Measurements from ENCODE around the gene HP. TPM values are rescaled to one million over a fixed set of nuclear protein-coding genes. Genes with fewer than 3 reads are reported as not detected.

HP gene
- total and polyA plus RNA-seq, 10 of the 15 experiments (the other 5 are each of a cell fraction or from before 2014, with no cell fraction given), result 10.8 TPM; not detected in 9

DNA sequence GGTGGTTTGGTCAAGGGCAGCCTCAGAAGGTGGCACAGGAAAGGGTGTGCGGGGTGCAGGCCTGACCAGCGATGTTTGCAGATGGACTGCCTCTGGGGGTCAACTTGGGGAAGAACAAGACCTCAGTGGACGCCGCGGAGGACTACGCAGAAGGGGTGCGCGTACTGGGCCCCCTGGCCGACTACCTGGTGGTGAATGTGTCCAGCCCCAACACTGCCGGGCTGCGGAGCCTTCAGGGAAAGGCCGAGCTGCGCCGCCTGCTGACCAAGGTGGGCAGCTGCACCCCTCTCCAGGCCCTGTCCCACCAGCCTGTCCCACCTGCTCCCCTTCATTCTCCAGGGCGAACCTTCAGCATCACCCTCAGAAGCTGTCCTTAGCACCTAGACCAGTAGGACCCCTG is 33.3 kb upstream of the HP start:
- CTCF ChIA-PET, result no interaction called here
- Histone ChIP-seq H3K79me2 (ENCODE audit: control insufficient read depth, insufficient read depth, low read length) (no peaks in the 10 kb centered on the region), H3K4me2 (ENCODE audit: control insufficient read depth, insufficient read depth) (no peak overlapping the region), H3K9me3 (replicated peaks; ENCODE audit: control insufficient read depth, insufficient read depth, low read length) (no peaks in the 10 kb centered on the region), H4K20me1 (ENCODE audit: control insufficient read depth, insufficient read depth) (no peaks in the 10 kb centered on the region), H3K27ac (ENCODE audit: control insufficient read depth, insufficient read depth) (no peak overlapping the region), H3K27me3 (replicated peaks in 1 of 2; ENCODE audit: control insufficient read depth in 2 of 2, insufficient read depth in 2 of 2, low read length in 1 of 2) (no peaks in the 10 kb centered on the region), H3K4me1 (ENCODE audit: control insufficient read depth, insufficient read depth, low read length) (no peaks in the 10 kb centered on the region), H3K36me3 (ENCODE audit: control insufficient read depth in 2 of 2, insufficient read depth in 2 of 2, low read length in 1 of 2) (peaks cover 5 to 15% of the 10 kb centered on the region in 2 experiments), H3K9ac (ENCODE audit: control insufficient read depth, insufficient read depth, low read length) (no peak overlapping the region), H3K4me3 (no peak overlapping the region), H2AFZ (ENCODE audit: control insufficient read depth, low read depth, low read length) (no peak overlapping the region)
- POLR2A ChIA-PET, result no interaction called here
- SMC1A ChIA-PET (ENCODE audit: uncharacterized antibody, unreplicated experiment), result no interaction called here
- ATAC-seq (no peak), DNase-seq (ENCODE audit: low read depth, low spot score) (no peak), FAIRE-seq (no peak)
- RAD21 ChIA-PET (ENCODE audit: unreplicated experiment), result no interaction called here
- 93% methylated on average over 15 of the region's 15 CpGs for WGBS (ENCODE audit: insufficient coverage, insufficient replicate concordance, low lambda C conversion rate, missing lambda C conversion rate)
- intact Hi-C loops (cut with micrococcal nuclease; ENCODE audit: unreplicated experiment), result no loop called here
- in situ Hi-C loops (cut with MboI), result no loop called here
- TF ChIP-seq MTA3 (IDR thresholded peaks at IDR 0.05; ENCODE audit: borderline replicate concordance, low read length) (no peak), HDGF (IDR thresholded peaks at IDR 0.05) (no peak), SRF (IDR thresholded peaks at IDR 0.05; ENCODE audit: low read depth in 2 of 2, low read length in 2 of 2) (no peak), FOXM1 (IDR thresholded peaks at IDR 0.05; ENCODE audit: low read depth, low read length) (no peak), SP1 (IDR thresholded peaks at IDR 0.05; ENCODE audit: low read depth, low read length) (no peak)
- TF ChIP-seq, protein P1, sequence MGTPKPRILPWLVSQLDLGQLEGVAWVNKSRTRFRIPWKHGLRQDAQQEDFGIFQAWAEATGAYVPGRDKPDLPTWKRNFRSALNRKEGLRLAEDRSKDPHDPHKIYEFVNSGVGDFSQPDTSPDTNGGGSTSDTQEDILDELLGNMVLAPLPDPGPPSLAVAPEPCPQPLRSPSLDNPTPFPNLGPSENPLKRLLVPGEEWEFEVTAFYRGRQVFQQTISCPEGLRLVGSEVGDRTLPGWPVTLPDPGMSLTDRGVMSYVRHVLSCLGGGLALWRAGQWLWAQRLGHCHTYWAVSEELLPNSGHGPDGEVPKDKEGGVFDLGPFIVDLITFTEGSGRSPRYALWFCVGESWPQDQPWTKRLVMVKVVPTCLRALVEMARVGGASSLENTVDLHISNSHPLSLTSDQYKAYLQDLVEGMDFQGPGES (IDR thresholded peaks at IDR 0.05), result no peak
- no TSS peak for BruUV-seq (replicated peaks)

DNA sequence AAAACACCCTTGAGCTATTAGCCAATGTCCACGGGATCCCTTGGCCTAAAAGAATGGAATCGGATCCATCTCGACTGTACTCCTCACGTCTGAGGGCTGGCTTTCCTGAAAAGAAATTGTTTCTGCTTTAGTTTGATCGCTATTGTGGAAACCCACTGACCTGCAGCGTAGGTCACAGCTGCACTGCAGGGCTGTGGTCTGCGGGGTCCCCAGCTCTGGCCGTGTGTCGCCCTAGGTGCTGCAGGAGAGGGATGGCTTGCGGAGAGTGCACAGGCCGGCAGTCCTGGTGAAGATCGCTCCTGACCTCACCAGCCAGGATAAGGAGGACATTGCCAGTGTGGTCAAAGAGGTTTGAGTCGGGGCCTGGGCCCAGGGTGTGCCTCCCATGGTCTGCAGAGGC is 32.2 kb upstream of the HP start:
- no peak for FAIRE-seq
- intact Hi-C loops (cut with micrococcal nuclease; ENCODE audit: unreplicated experiment), result no loop called here
- TF ChIP-seq HDAC6 (IDR thresholded peaks at IDR 0.05; ENCODE audit: unreplicated experiment) (no peak), ZZZ3 (IDR thresholded peaks at IDR 0.05; ENCODE audit: control insufficient read depth, insufficient read length, low read depth) (no peak), STAT3 (IDR thresholded peaks at IDR 0.05; ENCODE audit: low read depth, low read length) (no peak), TCF3 (IDR thresholded peaks at IDR 0.05; ENCODE audit: borderline replicate concordance, insufficient read depth, low read depth, low read length) (no peak), RELA (IDR thresholded peaks at IDR 0.05; ENCODE audit: borderline replicate concordance, partially characterized antibody) (no peak), SREBF2 (IDR thresholded peaks at IDR 0.05; ENCODE audit: low read length) (no peak), NR2F1 (conservative IDR thresholded peaks at IDR 0.05) (no peak)
- TF ChIP-seq, protein P2, sequence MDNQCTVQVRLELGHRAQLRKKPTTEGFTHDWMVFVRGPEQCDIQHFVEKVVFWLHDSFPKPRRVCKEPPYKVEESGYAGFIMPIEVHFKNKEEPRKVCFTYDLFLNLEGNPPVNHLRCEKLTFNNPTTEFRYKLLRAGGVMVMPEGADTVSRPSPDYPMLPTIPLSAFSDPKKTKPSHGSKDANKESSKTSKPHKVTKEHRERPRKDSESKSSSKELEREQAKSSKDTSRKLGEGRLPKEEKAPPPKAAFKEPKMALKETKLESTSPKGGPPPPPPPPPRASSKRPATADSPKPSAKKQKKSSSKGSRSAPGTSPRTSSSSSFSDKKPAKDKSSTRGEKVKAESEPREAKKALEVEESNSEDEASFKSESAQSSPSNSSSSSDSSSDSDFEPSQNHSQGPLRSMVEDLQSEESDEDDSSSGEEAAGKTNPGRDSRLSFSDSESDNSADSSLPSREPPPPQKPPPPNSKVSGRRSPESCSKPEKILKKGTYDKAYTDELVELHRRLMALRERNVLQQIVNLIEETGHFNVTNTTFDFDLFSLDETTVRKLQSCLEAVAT (IDR thresholded peaks at IDR 0.05), result no peak
- TF ChIP-seq, protein P3, sequence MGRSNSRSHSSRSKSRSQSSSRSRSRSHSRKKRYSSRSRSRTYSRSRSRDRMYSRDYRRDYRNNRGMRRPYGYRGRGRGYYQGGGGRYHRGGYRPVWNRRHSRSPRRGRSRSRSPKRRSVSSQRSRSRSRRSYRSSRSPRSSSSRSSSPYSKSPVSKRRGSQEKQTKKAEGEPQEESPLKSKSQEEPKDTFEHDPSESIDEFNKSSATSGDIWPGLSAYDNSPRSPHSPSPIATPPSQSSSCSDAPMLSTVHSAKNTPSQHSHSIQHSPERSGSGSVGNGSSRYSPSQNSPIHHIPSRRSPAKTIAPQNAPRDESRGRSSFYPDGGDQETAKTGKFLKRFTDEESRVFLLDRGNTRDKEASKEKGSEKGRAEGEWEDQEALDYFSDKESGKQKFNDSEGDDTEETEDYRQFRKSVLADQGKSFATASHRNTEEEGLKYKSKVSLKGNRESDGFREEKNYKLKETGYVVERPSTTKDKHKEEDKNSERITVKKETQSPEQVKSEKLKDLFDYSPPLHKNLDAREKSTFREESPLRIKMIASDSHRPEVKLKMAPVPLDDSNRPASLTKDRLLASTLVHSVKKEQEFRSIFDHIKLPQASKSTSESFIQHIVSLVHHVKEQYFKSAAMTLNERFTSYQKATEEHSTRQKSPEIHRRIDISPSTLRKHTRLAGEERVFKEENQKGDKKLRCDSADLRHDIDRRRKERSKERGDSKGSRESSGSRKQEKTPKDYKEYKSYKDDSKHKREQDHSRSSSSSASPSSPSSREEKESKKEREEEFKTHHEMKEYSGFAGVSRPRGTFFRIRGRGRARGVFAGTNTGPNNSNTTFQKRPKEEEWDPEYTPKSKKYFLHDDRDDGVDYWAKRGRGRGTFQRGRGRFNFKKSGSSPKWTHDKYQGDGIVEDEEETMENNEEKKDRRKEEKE (IDR thresholded peaks at IDR 0.05), result no peak

More for the DNA sequence above, 32.2 kb upstream of the HP start:
- Histone ChIP-seq H2AFZ (ENCODE audit: control insufficient read depth, low read depth, low read length) (no peak overlapping the region), H3K4me2 (ENCODE audit: control insufficient read depth, insufficient read depth) (no peak overlapping the region), H3K27ac (ENCODE audit: control insufficient read depth, insufficient read depth) (no peak overlapping the region), H3K9me3 (replicated peaks; ENCODE audit: control insufficient read depth, insufficient read depth, low read length) (no peaks in the 10 kb centered on the region), H3K4me1 (ENCODE audit: control insufficient read depth, insufficient read depth, low read length) (no peaks in the 10 kb centered on the region), H4K20me1 (ENCODE audit: control insufficient read depth, insufficient read depth) (no peaks in the 10 kb centered on the region), H3K36me3 (ENCODE audit: control insufficient read depth in 2 of 2, insufficient read depth in 2 of 2, low read length in 1 of 2) (peaks cover 5 to 14% of the 10 kb centered on the region in 2 experiments), H3K4me3 (no peak overlapping the region), H3K79me2 (ENCODE audit: control insufficient read depth, insufficient read depth, low read length) (no peaks in the 10 kb centered on the region), H3K9ac (ENCODE audit: control insufficient read depth, insufficient read depth, low read length) (no peak overlapping the region), H3K27me3 (replicated peaks in 1 of 2; ENCODE audit: control insufficient read depth in 2 of 2, insufficient read depth in 2 of 2, low read length in 1 of 2) (no peaks in the 10 kb centered on the region)
- ATAC-seq (no peak), DNase-seq (ENCODE audit: low read depth, low spot score) (no peak)
- ChIA-PET RAD21 (ENCODE audit: unreplicated experiment) (no interaction called here), POLR2A (interaction anchor here (0.6 kb wide), 3 partner anchors 70 to 301 kb away, joined by 4 to 11 read pairs (median 5); no protein-coding TSS in a partner anchor), SMC1A (ENCODE audit: uncharacterized antibody, unreplicated experiment) (interaction anchor here (0.7 kb wide), 1 partner anchor 10 kb away, joined by 3 read pairs; no protein-coding TSS in a partner anchor), CTCF (no interaction called here)
- in situ Hi-C loops (cut with MboI), result no loop called here
- whole genome bisulfite sequencing (ENCODE audit: insufficient coverage, insufficient replicate concordance, low lambda C conversion rate, missing lambda C conversion rate), result 91% methylated on average over 12 of the region's 13 CpGs
- no TSS peak for BruUV-seq (replicated peaks)

Measured in GM12878 (cell line).